ENCODE results near the gene SLC22A6.
A peak's percentile ranks its signal among the peaks of the same experiment; 100 is the strongest.

Gene SLC22A6

GRCh38 chr11:62984451-62984991 lies at the start of gene SLC22A6:
Gene SLC22A6 (minus strand): TSS chr11:62984967. CDS start chr11:62984690, 277 bp downstream.
- DNase-seq: no peak

- no peak for DNase-seq
These were observed 47.7 kb upstream of the SLC22A6 start for GRCh38 chr11:63032457-63032856.

GRCh38 chr11:63023841-63024648 lies 39.3 kb upstream of the SLC22A6 start:
- peak; percentile 78 for DNase-seq

- no peak for DNase-seq
These were observed 38.6 kb upstream of the SLC22A6 start for GRCh38 chr11:63023222-63023814.

- no peak for DNase-seq
These were observed 37.7 kb upstream of the SLC22A6 start for GRCh38 chr11:63022441-63022840.

- no peak for DNase-seq
These were observed 36.0 kb upstream of the SLC22A6 start for GRCh38 chr11:63020671-63021291.

- no peak for DNase-seq
These were observed 34.7 kb upstream of the SLC22A6 start for GRCh38 chr11:63019506-63019905.

GRCh38 chr11:63017306-63017974 lies 32.7 kb upstream of the SLC22A6 start:
- no peak for DNase-seq

- DNase-seq: no peak
These were observed 30.9 kb upstream of the SLC22A6 start, which contains the start of gene SLC22A8 for GRCh38 chr11:63015521-63016215. Gene SLC22A8 (minus strand): TSS chr11:63015841. CDS start chr11:63014958, 883 bp downstream.

GRCh38 chr11:63014408-63015055 lies 29.8 kb upstream of the SLC22A6 start:
- no peak for DNase-seq

GRCh38 chr11:63012839-63013238 lies 28.1 kb upstream of the SLC22A6 start:
- no peak for DNase-seq

GRCh38 chr11:63012430-63012829 lies 27.7 kb upstream of the SLC22A6 start:
- no peak for DNase-seq

GRCh38 chr11:63010934-63011439 lies 26.2 kb upstream of the SLC22A6 start:
- DNase-seq: no peak

GRCh38 chr11:63007920-63008319 lies 23.2 kb upstream of the SLC22A6 start:
- no peak for DNase-seq

GRCh38 chr11:63001456-63001855 lies 16.7 kb upstream of the SLC22A6 start:
- no peak for DNase-seq

- DNase-seq: no peak
These were observed 14.9 kb upstream of the SLC22A6 start for GRCh38 chr11:62999649-63000048.

- no peak for DNase-seq
These were observed 14.4 kb upstream of the SLC22A6 start for GRCh38 chr11:62999156-62999555.

GRCh38 chr11:62996271-62996670 lies 11.5 kb upstream of the SLC22A6 start:
- DNase-seq: no peak

- DNase-seq: no peak
These were observed 10.0 kb upstream of the SLC22A6 start for GRCh38 chr11:62994775-62995174.

- DNase-seq: no peak
These were observed 3.5 kb upstream of the SLC22A6 start for GRCh38 chr11:62988276-62988675.

- no peak for DNase-seq
These were observed 429 bp upstream of the SLC22A6 start for GRCh38 chr11:62985041-62985750.
